ENCODE measurements around the gene BPIFB3.
"Not testable (repeated sequence)": the region's sequence is repeated elsewhere in the genome, so short reads cannot be mapped to it uniquely, and the experiment has no call there.

Gene BPIFB3

GRCh38 chr20:33028875-33029274, 24.8 kb upstream of the BPIFB3 start:
- DNase-seq (ENCODE audit: low read depth) = no peak

GRCh38 chr20:33030076-33030475, 23.6 kb upstream of the BPIFB3 start:
- DNase-seq (ENCODE audit: low read depth) = no peak

- no peak for DNase-seq (ENCODE audit: low read depth)
These were observed 23.1 kb upstream of the BPIFB3 start for GRCh38 chr20:33030569-33030968.

- no peak for DNase-seq (ENCODE audit: low read depth)
These were observed 22.2 kb upstream of the BPIFB3 start, which contains the start of gene BPIFB6 for GRCh38 chr20:33031531-33031930. BPIFB6 (plus strand) TSS chr20:33031648; CDS start chr20:33031648, 0 bp downstream.

GRCh38 chr20:33032555-33032954, 21.1 kb upstream of the BPIFB3 start:
- no peak for DNase-seq (ENCODE audit: low read depth)

GRCh38 chr20:33033381-33033780, 20.3 kb upstream of the BPIFB3 start:
- no peak for DNase-seq (ENCODE audit: low read depth)

GRCh38 chr20:33034115-33034514, 19.6 kb upstream of the BPIFB3 start:
- no peak for DNase-seq (ENCODE audit: low read depth)

GRCh38 chr20:33034901-33035492, 18.7 kb upstream of the BPIFB3 start:
- no peak for DNase-seq (ENCODE audit: low read depth)

GRCh38 chr20:33037456-33037855, 16.2 kb upstream of the BPIFB3 start:
- no peak for DNase-seq (ENCODE audit: low read depth)

- no peak for DNase-seq (ENCODE audit: low read depth)
These were observed 15.5 kb upstream of the BPIFB3 start for GRCh38 chr20:33038243-33038642.

- no peak for DNase-seq (ENCODE audit: low read depth)
These were observed 11.3 kb upstream of the BPIFB3 start for GRCh38 chr20:33042430-33042829.

- DNase-seq (ENCODE audit: low read depth) = no peak
These were observed 10.5 kb upstream of the BPIFB3 start for GRCh38 chr20:33042983-33043730.

- DNase-seq (ENCODE audit: low read depth) = no peak
These were observed 9.9 kb upstream of the BPIFB3 start for GRCh38 chr20:33043731-33044181.

- DNase-seq (ENCODE audit: low read depth) = not testable (repeated sequence)
These were observed 8.5 kb upstream of the BPIFB3 start for GRCh38 chr20:33045129-33045721.

GRCh38 chr20:33046412-33046811, 7.3 kb upstream of the BPIFB3 start:
- no peak for DNase-seq (ENCODE audit: low read depth)

GRCh38 chr20:33051333-33051732, 2.4 kb upstream of the BPIFB3 start:
- DNase-seq (ENCODE audit: low read depth) = no peak

GRCh38 chr20:33054381-33054780, 678 bp downstream of the BPIFB3 start:
- DNase-seq (ENCODE audit: low read depth) = no peak

- DNase-seq (ENCODE audit: low read depth) = no peak
These were observed 1.1 kb downstream of the BPIFB3 start for GRCh38 chr20:33054791-33055190.

GRCh38 chr20:33059136-33059535, 5.4 kb downstream of the BPIFB3 start:
- DNase-seq (ENCODE audit: low read depth) = no peak

GRCh38 chr20:33059741-33060390, 6.2 kb downstream of the BPIFB3 start:
- no peak for DNase-seq (ENCODE audit: low read depth)

GRCh38 chr20:33061658-33062028, 7.9 kb downstream of the BPIFB3 start:
- DNase-seq (ENCODE audit: low read depth) = no peak

- DNase-seq (ENCODE audit: low read depth) = no peak
These were observed 8.6 kb downstream of the BPIFB3 start for GRCh38 chr20:33062105-33062824.
